HG02840 (cell line): ENCODE measurements around the gene CYGB.

ENCODE experiments used
- ATAC-seq: cut with Tn5 transposase; IDR thresholded peaks from one replicate; pipeline ENCODE4 v1.9.1; 2021; ENCODE audit warnings: mild to moderate bottlenecking, moderate library complexity, moderate number of reproducible peaks; ENCODE audit not compliant: unreplicated experiment, low FRiP score

CYGB gene

DNA sequence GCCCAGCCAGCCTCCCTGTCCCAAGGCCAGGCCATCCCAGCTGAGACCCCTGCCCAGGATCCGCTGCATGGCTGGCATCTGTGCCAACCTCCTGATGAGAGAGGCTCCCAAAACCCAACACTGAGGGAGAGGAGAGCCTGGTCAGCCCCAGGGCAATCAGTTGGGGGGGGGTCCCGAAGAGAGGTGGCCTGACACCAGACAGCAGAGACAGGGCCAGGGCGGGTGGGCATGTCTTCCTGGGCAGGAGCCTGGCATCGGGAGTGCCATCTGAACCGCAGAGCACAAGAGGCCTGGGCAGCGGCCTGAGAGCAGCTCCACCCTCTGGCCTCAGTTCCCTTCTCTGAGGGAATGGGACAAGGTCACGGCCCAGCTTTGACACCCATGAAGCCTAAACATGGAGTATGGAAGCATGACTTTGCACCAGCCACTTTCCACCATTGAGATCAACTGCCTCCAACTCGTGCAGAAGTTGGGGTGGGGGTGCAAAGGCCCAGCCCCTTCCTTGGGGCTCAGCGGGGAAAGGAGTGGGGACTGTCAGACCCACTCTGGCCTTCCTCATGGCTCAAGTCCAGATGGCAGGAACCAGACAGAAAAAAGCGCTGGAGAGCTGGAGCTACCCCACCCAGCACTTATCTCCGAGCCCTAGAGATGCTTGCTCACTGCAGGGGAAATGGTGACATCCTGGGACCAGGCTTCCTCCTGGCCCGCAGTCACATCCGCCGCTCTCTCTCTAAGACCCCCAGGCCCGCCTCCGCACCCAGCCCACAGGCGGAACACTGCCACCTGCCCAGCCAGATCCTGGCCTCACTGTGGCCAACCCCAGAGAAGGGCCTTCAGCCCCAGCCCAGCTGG, 46.0 kb downstream of the CYGB start:
- no peak for ATAC-seq

DNA sequence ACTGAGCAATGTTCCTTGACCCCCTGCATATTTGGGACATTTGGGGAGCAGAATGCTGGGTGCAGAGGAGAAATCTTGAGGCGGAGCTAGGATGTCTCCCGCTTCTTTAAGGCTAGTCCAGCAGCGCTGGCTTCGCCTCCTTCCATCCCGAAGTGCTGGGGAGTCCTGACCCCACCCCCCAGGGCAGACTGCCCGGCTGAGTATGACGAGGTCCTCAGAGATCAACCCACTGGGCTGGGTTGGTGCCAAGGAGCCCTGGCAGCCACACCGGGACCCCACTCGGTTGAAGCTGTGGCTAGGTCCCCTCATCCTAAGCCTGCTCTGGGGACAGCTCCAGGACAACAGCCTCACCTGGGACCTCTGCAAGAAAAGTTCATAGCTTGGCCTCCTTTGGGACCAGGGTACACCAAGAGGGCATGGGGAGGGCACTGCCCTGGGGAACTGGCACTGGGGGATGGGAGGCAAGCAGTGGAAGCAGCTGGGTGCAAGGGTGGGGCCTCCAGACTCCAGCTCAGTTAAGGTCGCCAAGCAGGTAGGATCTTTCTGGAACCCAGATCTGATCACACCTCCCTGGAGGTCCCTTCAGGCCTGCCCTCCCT, 47.3 kb downstream of the CYGB start:
- no peak for ATAC-seq

DNA sequence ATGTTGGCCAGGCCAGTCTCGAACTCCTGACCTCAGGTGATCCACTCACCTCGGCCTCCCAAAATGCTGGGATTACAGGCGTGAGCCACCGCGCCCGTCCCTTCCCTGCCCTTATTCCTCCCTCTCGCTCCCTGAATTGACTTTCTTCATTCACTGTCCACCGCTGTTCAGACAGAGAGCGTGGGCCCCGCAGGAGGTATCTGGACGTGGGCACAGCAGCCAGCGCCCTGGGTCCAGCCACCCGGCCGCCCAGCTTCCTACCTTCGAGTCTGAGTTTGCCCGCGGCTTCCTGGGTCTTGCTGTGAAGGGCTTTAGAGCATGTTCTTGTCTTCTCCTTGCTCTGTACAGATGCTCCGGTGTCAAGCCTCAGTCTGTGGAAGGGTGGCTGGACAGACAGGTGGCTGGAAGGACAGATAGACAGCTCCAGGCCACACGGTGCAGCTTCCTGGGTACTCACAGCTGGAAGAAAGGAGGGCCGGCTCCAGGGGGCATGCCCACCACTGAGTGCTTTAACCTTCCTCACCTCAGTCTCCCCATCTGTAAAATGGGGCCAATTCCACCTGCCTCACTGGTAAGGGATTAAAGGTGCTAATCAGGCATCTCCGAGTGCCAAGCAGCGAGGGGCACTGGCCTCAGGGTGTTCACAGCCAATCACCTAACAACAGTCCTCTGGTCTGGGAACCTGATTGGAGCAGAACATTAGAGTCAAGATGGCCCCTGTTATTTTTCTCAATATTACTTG, 49.9 kb downstream of the CYGB start:
- no peak for ATAC-seq

DNA sequence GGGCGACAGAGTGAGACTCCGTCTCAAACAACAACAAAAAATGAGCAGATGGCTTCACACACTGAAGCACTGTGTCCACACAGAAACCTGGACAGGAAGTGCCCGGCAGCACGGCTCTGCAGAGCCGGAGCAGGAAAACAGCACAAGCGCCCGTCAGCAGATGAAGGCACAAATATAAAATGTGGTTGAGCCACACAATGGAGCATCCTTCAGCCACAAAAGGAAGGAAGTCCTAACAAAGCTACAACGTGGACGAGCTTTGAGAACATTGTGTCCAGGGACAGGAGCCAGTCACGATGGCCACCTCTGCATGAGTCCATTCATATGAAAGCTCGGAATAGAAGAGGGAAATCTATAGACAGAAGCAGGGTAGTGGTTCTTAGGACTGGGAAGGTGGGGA, 51.9 kb downstream of the CYGB start:
- no peak for ATAC-seq

DNA sequence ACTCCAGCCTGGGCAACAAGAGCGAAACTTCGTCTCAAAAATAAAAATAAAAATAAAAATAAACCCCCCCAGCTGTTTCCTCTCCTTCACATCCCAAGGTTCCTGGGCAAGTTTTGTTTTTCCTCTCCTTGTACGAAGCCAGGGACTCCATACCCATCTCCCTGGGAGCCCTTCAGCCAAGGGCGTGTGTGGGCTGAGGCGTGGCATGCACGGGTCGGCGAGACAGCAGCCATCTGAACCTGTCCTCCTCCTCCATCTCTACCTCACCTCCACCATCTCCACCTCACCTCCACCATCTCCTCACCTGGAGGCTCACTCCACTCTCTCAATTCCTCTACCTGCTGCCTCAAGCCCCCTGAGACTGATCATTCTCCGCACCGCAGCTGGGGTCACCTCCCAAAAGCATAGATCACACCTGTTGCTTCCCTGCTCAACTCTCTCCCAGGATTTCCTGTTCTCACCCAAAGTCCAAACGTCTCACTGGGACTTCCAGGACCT, 53.2 kb downstream of the CYGB start:
- no peak for ATAC-seq

DNA sequence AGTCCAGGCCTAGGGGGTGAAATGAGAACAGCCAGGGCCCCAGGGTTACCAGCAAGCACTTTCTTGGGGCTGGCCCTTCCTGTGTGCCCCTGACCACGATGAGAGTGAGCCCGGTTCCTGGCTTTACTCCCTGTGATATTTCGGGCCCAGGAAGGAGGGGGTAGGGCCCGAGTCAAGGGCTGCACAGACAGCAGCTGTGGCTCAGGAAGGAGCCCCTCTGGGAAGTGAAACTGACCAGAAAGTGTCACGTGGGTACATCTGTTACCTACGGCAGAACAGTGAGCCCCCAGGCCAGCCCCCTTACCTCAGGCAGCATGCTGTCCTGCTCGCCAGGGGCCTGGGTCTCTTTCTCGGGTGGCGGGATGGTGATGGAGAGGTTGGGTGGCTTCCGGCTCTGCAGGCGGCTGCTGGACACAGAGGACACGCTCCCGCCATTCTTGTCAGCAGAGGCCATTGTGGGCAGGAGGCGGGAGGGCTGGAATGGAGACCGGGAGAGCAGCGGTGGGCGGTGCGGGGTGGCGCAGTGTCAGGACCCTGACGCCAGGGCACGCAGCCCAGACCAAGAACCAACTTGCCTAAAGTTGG, 56.3 kb downstream of the CYGB start:
- peak; percentile 73 for ATAC-seq

DNA sequence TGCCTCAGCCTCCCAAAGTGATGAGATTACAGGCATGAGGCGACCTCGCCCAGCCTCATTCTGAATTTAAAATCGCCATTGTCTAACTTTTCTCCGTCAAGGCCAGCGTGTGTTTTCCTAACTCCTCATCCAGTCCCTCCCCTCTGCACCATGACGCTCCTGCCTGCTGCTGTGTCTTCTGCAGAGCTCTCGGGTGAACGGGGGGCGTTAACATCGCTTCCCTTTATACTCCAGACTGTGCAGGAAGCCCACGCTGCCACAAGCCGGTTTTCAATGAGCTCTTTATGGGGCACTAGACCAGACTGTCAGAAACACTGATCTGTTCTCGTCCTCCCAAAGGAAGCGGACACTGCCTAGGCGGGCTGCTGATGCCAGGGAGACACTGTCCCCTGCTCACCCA, 56.9 kb downstream of the CYGB start:
- no peak for ATAC-seq

DNA sequence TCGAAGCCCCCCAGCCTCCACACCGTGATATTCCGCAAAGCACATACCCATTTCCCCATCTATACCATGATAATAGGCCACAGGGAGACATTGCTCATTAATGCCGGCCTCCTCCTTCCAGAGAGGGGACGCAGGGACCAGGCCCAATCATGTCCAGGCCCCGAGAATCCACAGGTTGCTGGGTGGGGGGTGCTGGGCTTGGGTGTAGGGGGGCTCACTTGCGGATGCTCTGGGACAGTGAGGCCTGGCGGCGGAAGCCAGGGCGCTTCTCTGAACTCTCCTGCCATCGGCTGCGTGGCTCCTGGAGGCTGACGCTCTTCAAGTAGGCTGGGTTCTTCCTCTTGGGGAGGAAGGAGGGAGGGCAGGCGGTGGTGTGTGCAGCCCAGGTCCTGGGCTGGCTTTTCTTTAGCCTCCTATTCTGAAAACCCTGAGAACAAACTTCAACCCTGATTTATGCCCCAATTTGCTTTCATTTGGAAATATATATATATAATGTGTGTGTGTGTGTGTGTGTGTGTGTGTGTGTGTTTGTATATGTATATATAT, 57.9 kb downstream of the CYGB start:
- no peak for ATAC-seq

DNA sequence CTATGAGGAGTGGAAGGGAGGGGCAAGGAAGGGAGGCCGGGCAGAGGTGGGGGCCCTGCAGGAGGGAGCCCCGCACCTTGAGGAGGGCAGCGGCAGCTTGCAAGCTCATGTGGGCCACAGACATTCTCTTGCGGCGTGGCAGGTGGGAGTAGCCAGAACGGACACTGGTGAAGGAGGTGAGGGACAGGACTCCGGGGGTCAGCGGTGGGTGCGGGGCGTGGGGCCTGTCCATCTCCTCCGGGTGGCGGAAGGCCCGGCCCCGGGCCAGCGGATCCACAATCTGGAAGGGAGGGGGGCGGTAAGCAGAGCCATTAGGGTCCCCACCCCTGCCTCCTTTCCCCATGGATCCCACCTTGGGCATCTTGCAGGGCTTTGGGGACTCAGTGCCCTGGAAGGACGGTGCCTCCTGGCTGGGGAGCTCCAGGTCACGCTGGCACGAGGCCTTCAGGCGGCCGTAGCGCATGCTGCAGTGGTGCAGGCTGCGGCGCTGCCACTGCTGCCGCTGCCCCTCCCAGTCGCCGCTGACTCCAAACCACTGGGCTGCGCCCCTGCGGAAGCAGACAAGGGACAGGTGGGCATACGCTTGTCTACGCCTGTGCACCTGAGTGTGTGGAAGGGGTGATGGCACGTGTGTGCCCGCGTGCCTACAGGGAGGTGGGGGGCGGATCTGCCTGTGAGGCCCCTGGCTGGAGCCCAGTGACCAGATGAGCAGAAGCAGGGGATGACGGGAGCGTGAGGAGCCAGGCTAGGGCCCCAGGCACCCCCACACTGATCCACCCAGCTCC, 58.6 kb downstream of the CYGB start:
- ATAC-seq, result no peak

DNA sequence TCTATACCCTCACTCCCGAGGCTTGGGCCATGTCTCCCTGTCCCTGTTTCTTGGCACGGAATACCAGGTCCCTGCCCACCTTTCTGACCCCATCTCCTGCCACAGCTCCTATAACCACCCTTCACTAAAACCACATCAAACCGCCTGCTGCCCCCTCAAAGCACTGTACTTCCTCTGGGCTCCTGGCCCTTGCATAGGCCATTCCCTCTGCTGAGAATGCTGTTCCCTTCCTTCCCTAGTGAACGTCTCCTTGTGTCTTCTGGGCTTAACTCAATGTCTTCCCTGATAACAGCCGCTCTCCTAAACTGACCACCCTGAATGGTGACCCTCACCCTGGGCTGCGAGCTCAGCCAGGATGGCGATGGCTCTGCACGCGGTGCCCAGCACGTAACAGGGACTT, 59.4 kb downstream of the CYGB start:
- no peak for ATAC-seq

DNA sequence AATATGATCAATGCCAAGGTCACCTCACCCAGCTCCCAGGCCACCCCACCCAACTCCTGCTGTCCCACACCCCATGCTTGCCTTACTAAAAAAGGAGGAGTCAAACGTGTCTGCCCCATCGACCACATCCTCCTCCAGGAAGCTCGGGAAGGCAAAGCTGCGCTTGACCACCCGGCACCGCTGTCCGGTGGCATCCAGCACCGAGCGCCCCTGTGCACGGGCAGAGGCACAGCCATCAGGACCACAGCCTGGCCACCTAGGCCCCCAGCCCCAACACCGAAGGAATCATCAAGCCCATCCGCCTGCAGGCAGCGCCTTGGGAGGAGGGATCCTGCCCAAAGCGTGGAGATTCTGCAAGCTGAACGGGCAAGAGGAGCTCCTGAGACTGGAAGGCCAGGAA, 59.9 kb downstream of the CYGB start:
- ATAC-seq, result no peak
